ENCODE results near the gene PTGES2.

GRCh38 chr9:128104171-128104618 is 23.3 kb downstream of the PTGES2 start:
- TF ChIP-seq EP300 (IDR thresholded peaks at IDR 0.05; ENCODE audit: borderline replicate concordance in 1 of 2, low read depth in 1 of 2, low read length in 1 of 2), result no peak
- no peak for TF ChIP-seq NFIC (IDR thresholded peaks at IDR 0.05; ENCODE audit: borderline replicate concordance)
- TF ChIP-seq CTCF (IDR thresholded peaks at IDR 0.05), result no peak
- TF ChIP-seq SIN3A (IDR thresholded peaks at IDR 0.05; ENCODE audit: borderline replicate concordance, low read depth, low read length), result no peak
- no peak for TF ChIP-seq YY1 (IDR thresholded peaks at IDR 0.05; ENCODE audit: low read depth)
- no peak for TF ChIP-seq RAD21 (IDR thresholded peaks at IDR 0.05; ENCODE audit: low read length)
